ENCODE data around the gene AQP12A. TPM values are rescaled to one million over a fixed set of nuclear protein-coding genes. Genes with fewer than 3 reads are reported as not detected.

The AQP12A gene
- total RNA-seq, 1 experiment from 2014 or later, result not detected

- DNase-seq (ENCODE audit: low spot score), result no peak
Measured at GRCh38 chr2:240722796-240723735, 31.4 kb downstream of the AQP12A start.

- DNase-seq (ENCODE audit: low spot score), result no peak
Measured at GRCh38 chr2:240723851-240724250, 32.2 kb downstream of the AQP12A start.

GRCh38 chr2:240724431-240724830 lies 32.8 kb downstream of the AQP12A start:
- DNase-seq (ENCODE audit: low spot score), result no peak

GRCh38 chr2:240725266-240725665 lies 33.6 kb downstream of the AQP12A start:
- DNase-seq (ENCODE audit: low spot score), result no peak

- no peak for DNase-seq (ENCODE audit: low spot score)
Measured at GRCh38 chr2:240725671-240726070, 34.0 kb downstream of the AQP12A start.

- no peak for DNase-seq (ENCODE audit: low spot score)
Measured at GRCh38 chr2:240726876-240727275, 35.2 kb downstream of the AQP12A start.

GRCh38 chr2:240727439-240727838 lies 35.8 kb downstream of the AQP12A start:
- no peak for DNase-seq (ENCODE audit: low spot score)

GRCh38 chr2:240727913-240728312 lies 36.2 kb downstream of the AQP12A start:
- DNase-seq (ENCODE audit: low spot score), result no peak

GRCh38 chr2:240728361-240728760 lies 36.7 kb downstream of the AQP12A start:
- no peak for DNase-seq (ENCODE audit: low spot score)

- no peak for DNase-seq (ENCODE audit: low spot score)
Measured at GRCh38 chr2:240728827-240729226, 37.2 kb downstream of the AQP12A start.

- DNase-seq (ENCODE audit: low spot score), result no peak
Measured at GRCh38 chr2:240730501-240731177, 39.0 kb downstream of the AQP12A start.

GRCh38 chr2:240731178-240731545 lies 39.5 kb downstream of the AQP12A start:
- DNase-seq (ENCODE audit: low spot score), result no peak

GRCh38 chr2:240732184-240732583 lies 40.5 kb downstream of the AQP12A start:
- DNase-seq (ENCODE audit: low spot score), result no peak

GRCh38 chr2:240732911-240733622 lies 41.4 kb downstream of the AQP12A start:
- no peak for DNase-seq (ENCODE audit: low spot score)

- DNase-seq (ENCODE audit: low spot score), result no peak
Measured at GRCh38 chr2:240733803-240734495, 42.3 kb downstream of the AQP12A start.

GRCh38 chr2:240734756-240735155 lies 43.1 kb downstream of the AQP12A start:
- no peak for DNase-seq (ENCODE audit: low spot score)

GRCh38 chr2:240735476-240735875 lies 43.8 kb downstream of the AQP12A start:
- no peak for DNase-seq (ENCODE audit: low spot score)

- no peak for DNase-seq (ENCODE audit: low spot score)
Measured at GRCh38 chr2:240736281-240737250, 44.9 kb downstream of the AQP12A start.

- DNase-seq (ENCODE audit: low spot score), result no peak
Measured at GRCh38 chr2:240737512-240737911, 45.8 kb downstream of the AQP12A start.

GRCh38 chr2:240737958-240738357 lies 46.3 kb downstream of the AQP12A start:
- DNase-seq (ENCODE audit: low spot score), result no peak

- DNase-seq (ENCODE audit: low spot score), result no peak
Measured at GRCh38 chr2:240739797-240740196, 48.1 kb downstream of the AQP12A start.

All from H4 (cell line).